ENCODE measurements around the gene OSGEPL1. TPM values are rescaled to one million over a fixed set of nuclear protein-coding genes. Genes with fewer than 3 reads are reported as not detected.
A peak's percentile ranks its signal among the peaks of the same experiment; 100 is the strongest.

The OSGEPL1 gene, protein sequence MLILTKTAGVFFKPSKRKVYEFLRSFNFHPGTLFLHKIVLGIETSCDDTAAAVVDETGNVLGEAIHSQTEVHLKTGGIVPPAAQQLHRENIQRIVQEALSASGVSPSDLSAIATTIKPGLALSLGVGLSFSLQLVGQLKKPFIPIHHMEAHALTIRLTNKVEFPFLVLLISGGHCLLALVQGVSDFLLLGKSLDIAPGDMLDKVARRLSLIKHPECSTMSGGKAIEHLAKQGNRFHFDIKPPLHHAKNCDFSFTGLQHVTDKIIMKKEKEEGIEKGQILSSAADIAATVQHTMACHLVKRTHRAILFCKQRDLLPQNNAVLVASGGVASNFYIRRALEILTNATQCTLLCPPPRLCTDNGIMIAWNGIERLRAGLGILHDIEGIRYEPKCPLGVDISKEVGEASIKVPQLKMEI
- total RNA-seq (10 to 100 TPM in 2 of 9 donors, 1 to 10 TPM in 7; 6.8 to 11.0 (median 8.6) TPM), polyA plus RNA-seq (1 to 10 TPM; 5.7 to 5.9 TPM)
- long read RNA-seq, donor 1, transcript OSGEPL1-201 (9 exons, 1,885 nt), result major isoform, 5 of 28 reads
- long read RNA-seq, donor 1, partial matches to known transcripts, result 1 of 28 reads
- long read RNA-seq, donor 1, other reads (novel, unspliced or antisense), result 22 of 28 reads
- long read RNA-seq, donor 2, transcript OSGEPL1-201 (9 exons, 1,885 nt), result major isoform, 5 of 65 reads
- long read RNA-seq, donor 2, partial matches to known transcripts, result 4 of 65 reads
- long read RNA-seq, donor 2, other reads (novel, unspliced or antisense), result 56 of 65 reads
- long read RNA-seq, donor 3, partial matches to known transcripts, result 0 of 21 reads
- long read RNA-seq, donor 3, other reads (novel, unspliced or antisense), result 20 of 21 reads

DNA sequence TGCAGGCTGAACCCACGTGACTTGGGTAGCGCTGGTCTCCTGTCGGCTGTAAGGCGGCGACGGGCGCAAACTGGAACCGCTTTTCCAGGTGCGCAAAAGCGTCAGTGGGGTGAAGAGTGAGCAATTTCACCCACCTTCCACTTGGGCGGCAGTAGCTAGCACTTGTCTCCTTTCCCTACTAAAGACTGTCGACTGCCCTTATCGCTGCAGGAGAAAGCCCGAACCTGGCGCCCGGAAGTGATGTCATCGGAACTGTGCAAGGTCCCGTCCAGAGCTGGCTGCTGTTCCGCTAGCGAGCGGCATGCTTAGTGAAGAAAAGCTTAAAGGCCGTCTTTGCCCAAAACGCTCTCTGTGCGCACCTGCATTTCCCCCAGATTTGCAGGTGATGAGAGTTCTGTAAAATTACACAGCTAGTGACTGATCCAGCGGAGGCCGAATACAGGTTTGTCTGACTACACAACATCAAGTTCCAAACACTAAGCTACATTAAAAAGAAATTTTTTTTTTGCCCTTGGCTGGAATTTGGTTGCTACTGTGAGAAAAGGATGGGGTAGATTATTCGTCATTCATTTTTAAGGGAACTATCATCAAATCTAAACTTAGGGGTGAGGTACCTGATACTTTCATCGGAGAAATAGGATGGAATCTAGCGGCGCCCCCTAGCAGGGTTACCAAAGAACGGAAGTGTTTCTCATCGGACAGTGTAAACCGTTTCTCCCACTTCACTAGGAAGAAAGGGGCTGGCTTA lies at the start of gene OSGEPL1:
Gene OSGEPL1 (minus strand): TSS at position 242 of the 748 bp plus-strand sequence. CDS start 1,152 bp downstream, outside the sequence.
- TF ChIP-seq, protein P1, sequence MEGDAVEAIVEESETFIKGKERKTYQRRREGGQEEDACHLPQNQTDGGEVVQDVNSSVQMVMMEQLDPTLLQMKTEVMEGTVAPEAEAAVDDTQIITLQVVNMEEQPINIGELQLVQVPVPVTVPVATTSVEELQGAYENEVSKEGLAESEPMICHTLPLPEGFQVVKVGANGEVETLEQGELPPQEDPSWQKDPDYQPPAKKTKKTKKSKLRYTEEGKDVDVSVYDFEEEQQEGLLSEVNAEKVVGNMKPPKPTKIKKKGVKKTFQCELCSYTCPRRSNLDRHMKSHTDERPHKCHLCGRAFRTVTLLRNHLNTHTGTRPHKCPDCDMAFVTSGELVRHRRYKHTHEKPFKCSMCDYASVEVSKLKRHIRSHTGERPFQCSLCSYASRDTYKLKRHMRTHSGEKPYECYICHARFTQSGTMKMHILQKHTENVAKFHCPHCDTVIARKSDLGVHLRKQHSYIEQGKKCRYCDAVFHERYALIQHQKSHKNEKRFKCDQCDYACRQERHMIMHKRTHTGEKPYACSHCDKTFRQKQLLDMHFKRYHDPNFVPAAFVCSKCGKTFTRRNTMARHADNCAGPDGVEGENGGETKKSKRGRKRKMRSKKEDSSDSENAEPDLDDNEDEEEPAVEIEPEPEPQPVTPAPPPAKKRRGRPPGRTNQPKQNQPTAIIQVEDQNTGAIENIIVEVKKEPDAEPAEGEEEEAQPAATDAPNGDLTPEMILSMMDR (IDR thresholded peaks at IDR 0.05), result peak in 10 of 12 donors; percentile 28 to 73 (median 57)
- peak in 1 of 2 donors; percentile 38 for TF ChIP-seq POLR2A (IDR thresholded peaks at IDR 0.05)
- Histone ChIP-seq H3K27me3 (no peaks in the 10 kb centered on the region), H3K27ac (peak within 1 kb of the TSS; percentile 20 to 97 (median 86)), H3K4me1 (peaks cover 0 to 19% (median 12%) of the 10 kb centered on the region in 12 donors), H3K36me3 (peaks cover 0 to 18% (median 14%) of the 10 kb centered on the region in 9 donors), H3K4me3 (peak within 1 kb of the TSS; percentile 69 to 90 (median 78)), H3K9me3 (no peaks in the 10 kb centered on the region)
- intact Hi-C loops (cut with DNase I), result loop anchor here in 5 of 10 donors (1.0 to 5.0 kb wide), 5 partner anchors 22 to 102 kb away; partner anchors contain the start of genes ASNSD1 (in 4 of the 5), ORMDL1 (in 2 of the 5) and PMS1 (in 2 of the 5)
- DNase-seq, result peak; percentile 93 to 96 (median 95)
- WGBS, 4 donors, result 0 to 1% (median 0%) methylated on average over 31 to 33 of the region's 33 CpGs
- ATAC-seq, result peak; percentile 96 to 98 (median 98)

GRCh38 chr2:189803431-189803830 lies 40.8 kb upstream of the OSGEPL1 start:
- no peaks in the 10 kb centered on the region for H3K27me3 ChIP-seq
- peaks cover 0 to 9% (median 0%) of the 10 kb centered on the region in 12 donors for H3K4me1 ChIP-seq
- no peak overlapping the region for H3K27ac ChIP-seq
- H3K4me3 ChIP-seq, result no peak overlapping the region
- no peaks in the 10 kb centered on the region for H3K9me3 ChIP-seq
- WGBS, 4 donors, result 68 to 76% (median 70%) methylated on average over 3 of the region's 3 CpGs
- ATAC-seq (no peak), DNase-seq (no peak)
- TF ChIP-seq POLR2A (IDR thresholded peaks at IDR 0.05), result no peak
- TF ChIP-seq, protein P1 (IDR thresholded peaks at IDR 0.05), result no peak
- intact Hi-C loops (cut with DNase I), result loop anchor here in 1 of 10 donors (5.0 kb wide), 1 partner anchor 264 kb away; no protein-coding TSS in a partner anchor
- peaks cover 0 to 46% (median 21%) of the 10 kb centered on the region in 9 donors for H3K36me3 ChIP-seq

DNA sequence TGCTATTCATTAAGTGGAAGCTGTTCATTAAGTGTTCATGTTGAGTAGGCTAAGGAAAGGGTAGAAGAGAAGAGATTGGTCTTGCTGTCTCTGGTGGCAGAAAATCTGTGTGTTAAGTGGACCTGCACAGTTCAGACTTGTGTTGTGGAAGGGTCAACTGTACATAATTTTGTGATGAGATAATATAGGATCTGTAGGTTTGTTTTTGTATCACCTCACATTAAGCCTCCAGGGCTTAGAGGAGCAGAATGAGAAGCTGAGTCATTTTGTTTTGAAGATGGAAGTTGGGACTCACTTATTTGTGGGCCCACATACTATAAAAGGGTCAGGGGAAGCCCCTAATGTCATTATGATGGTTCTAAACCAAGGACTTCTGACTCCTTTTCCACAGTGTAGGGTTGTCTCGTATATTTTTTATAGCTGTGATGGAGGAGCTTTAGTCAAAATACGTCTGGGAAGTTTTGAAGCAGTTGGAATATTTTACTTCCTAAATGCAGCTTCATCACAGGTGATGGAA lies 39.9 kb upstream of the OSGEPL1 start:
- intact Hi-C loops (cut with DNase I), result loop anchor here in 1 of 10 donors (5.0 kb wide), 1 partner anchor 265 kb away; no protein-coding TSS in a partner anchor
- Histone ChIP-seq H3K27ac (no peak overlapping the region), H3K9me3 (no peaks in the 10 kb centered on the region), H3K4me1 (peaks cover 0 to 19% (median 0%) of the 10 kb centered on the region in 12 donors), H3K36me3 (peaks cover 0 to 46% (median 18%) of the 10 kb centered on the region in 9 donors), H3K4me3 (no peak overlapping the region), H3K27me3 (no peaks in the 10 kb centered on the region)
- DNase-seq (no peak), ATAC-seq (no peak)
- WGBS, 4 donors, result 93 to 96% (median 95%) methylated on average over 2 of the region's 2 CpGs
- no peak for TF ChIP-seq POLR2A (IDR thresholded peaks at IDR 0.05)
- TF ChIP-seq, protein P1 (IDR thresholded peaks at IDR 0.05), result no peak

All from heart left ventricle (tissue), 16 donors.